DND-41 (cell line): ENCODE results near the gene TBCD.

Experiments
- ATAC-seq: fragments of 200-7000 bp; cut with Tn5 transposase; 3 replicates; pipeline ENCODE4 v1.9.1; 2021; ENCODE audit warnings: low read depth; ENCODE audit not compliant: insufficient read depth
- DNase-seq: peaks from one replicate; pipeline ENCODE4 v3.0.0-alpha.2; 2020
- H2AFZ ChIP-seq: 2 replicates; pipeline ENCODE4 v1.6.0; 2012; ENCODE audit warnings: low read depth, low read length
- H3K27ac ChIP-seq: 2 replicates; pipeline ENCODE4 v1.5.1; 2012; ENCODE audit warnings: low read length, inconsistent platforms
- H3K27me3 ChIP-seq: fragments of 200-600 bp; sonication (generic); 2 replicates; pipeline ENCODE4 v1.6.0; 2012; ENCODE audit warnings: low read length, mild to moderate bottlenecking, inconsistent platforms; ENCODE audit not compliant: insufficient read depth, poor library complexity
- H3K36me3 ChIP-seq: 2 replicates; pipeline ENCODE4 v1.5.1; 2012; ENCODE audit warnings: low read length, inconsistent platforms; ENCODE audit not compliant: insufficient read depth
- H3K4me1 ChIP-seq: 2 replicates; pipeline ENCODE4 v1.5.1; 2012; ENCODE audit warnings: mild to moderate bottlenecking, low read length; ENCODE audit not compliant: insufficient read depth
- H3K4me2 ChIP-seq: 2 replicates; pipeline ENCODE4 v1.6.0; 2012; ENCODE audit warnings: mild to moderate bottlenecking, moderate library complexity, low read length, inconsistent platforms; ENCODE audit not compliant: insufficient read depth
- H3K4me3 ChIP-seq, 2 experiments: fragments of 200-600 bp in 1 of 2; shearing (Covaris generic) in 1 of 2; 2 replicates each; pipeline ENCODE4 v1.5.1; 2012 to 2016; ENCODE audit warnings: inconsistent platforms in 2 of 2, low read length in 2 of 2, mild to moderate bottlenecking in 2 of 2, low read depth in 1 of 2, moderate library complexity in 1 of 2
- H3K79me2 ChIP-seq: 2 replicates; pipeline ENCODE4 v1.6.0; 2012; ENCODE audit warnings: low read length, inconsistent platforms; ENCODE audit not compliant: insufficient read depth
- H3K9ac ChIP-seq: 2 replicates; pipeline ENCODE4 v1.6.0; 2012; ENCODE audit warnings: low read depth, mild to moderate bottlenecking, inconsistent platforms, low read length, moderate library complexity
- H3K9me3 ChIP-seq: 2 replicates; pipeline ENCODE4 v1.5.1; 2012; ENCODE audit warnings: low read length, moderate library complexity, mild to moderate bottlenecking, inconsistent platforms; ENCODE audit not compliant: insufficient read depth, severe bottlenecking
- H4K20me1 ChIP-seq: 2 replicates; pipeline ENCODE4 v1.6.0; 2012; ENCODE audit warnings: low read length; ENCODE audit not compliant: insufficient read depth
- CTCF ChIP-seq: IDR thresholded peaks from 2 replicates; pipeline ENCODE4 v1.5.1; 2012; ENCODE audit warnings: borderline replicate concordance, low read length, moderate library complexity, mild to moderate bottlenecking; ENCODE audit not compliant: poor library complexity, severe bottlenecking; ENCODE audit errors: extremely low read depth
- EZH2 ChIP-seq: IDR thresholded peaks from 3 replicates; pipeline ENCODE4 v1.6.1; 2012; ENCODE audit warnings: borderline replicate concordance, low read depth, mild to moderate bottlenecking, moderate library complexity, low read length, inconsistent platforms; ENCODE audit not compliant: severe bottlenecking

TBCD gene

GRCh38 chr17:82956146-82956725 is 204.4 kb downstream of the TBCD start:
- Histone ChIP-seq H3K27ac (no peak overlapping the region), H3K9me3 (no peaks in the 10 kb centered on the region), H3K36me3 (peaks cover 69% of the 10 kb centered on the region), H3K79me2 (peaks cover 14% of the 10 kb centered on the region; the same call in 1 of the 2 replicates), H3K27me3 (no peaks in the 10 kb centered on the region), H3K4me3 (no peak overlapping the region), H4K20me1 (0 out of 2 replicates have a peak, but pooled peaks cover 8% of the 10 kb centered on the region), H3K4me2 (no peak overlapping the region), H3K9ac (no peak overlapping the region), H2AFZ (no peak overlapping the region), H3K4me1 (no peaks in the 10 kb centered on the region)
- ATAC-seq (no peak), DNase-seq (no peak)
- TF ChIP-seq EZH2: no peak
- TF ChIP-seq CTCF: no peak

- DNase-seq (no peak), ATAC-seq (no peak)
- Histone ChIP-seq H3K36me3 (peaks cover 71% of the 10 kb centered on the region), H3K79me2 (peaks cover 12% of the 10 kb centered on the region; the same call in 1 of the 2 replicates), H3K27me3 (no peaks in the 10 kb centered on the region), H3K9ac (no peak overlapping the region), H2AFZ (no peak overlapping the region), H3K4me2 (no peak overlapping the region), H4K20me1 (0 out of 2 replicates have a peak, but pooled peaks cover 8% of the 10 kb centered on the region), H3K4me3 (no peak overlapping the region), H3K4me1 (no peaks in the 10 kb centered on the region), H3K27ac (no peak overlapping the region), H3K9me3 (no peaks in the 10 kb centered on the region)
- TF ChIP-seq EZH2: no peak
- TF ChIP-seq CTCF: no peak
Measured at GRCh38 chr17:82956726-82957468, 205.0 kb downstream of the TBCD start.

- Histone ChIP-seq H3K27ac (no peak overlapping the region), H3K9me3 (no peaks in the 10 kb centered on the region), H3K36me3 (peaks cover 71% of the 10 kb centered on the region), H3K4me2 (no peak overlapping the region), H3K4me3 (no peak overlapping the region), H4K20me1 (0 out of 2 replicates have a peak, but pooled peaks cover 8% of the 10 kb centered on the region), H3K79me2 (peaks cover 10% of the 10 kb centered on the region; the same call in 1 of the 2 replicates), H3K27me3 (no peaks in the 10 kb centered on the region), H2AFZ (no peak overlapping the region), H3K9ac (no peak overlapping the region), H3K4me1 (no peaks in the 10 kb centered on the region)
- TF ChIP-seq EZH2 (no peak), CTCF (no peak)
- DNase-seq (no peak), ATAC-seq (no peak)
Measured at GRCh38 chr17:82957469-82957795, 205.6 kb downstream of the TBCD start.
